ENCODE data around the gene XYLB. TPM values are rescaled to one million over a fixed set of nuclear protein-coding genes. Genes with fewer than 3 reads are reported as not detected.

XYLB gene
- total RNA-seq, 1 experiment from 2014 or later = 6.6 TPM

GRCh38 chr3:38382506-38383080, 36.0 kb downstream of the XYLB start:
- DNase-seq (ENCODE audit: low read depth, low spot score) (no peak), ATAC-seq (no peak)
- Histone ChIP-seq H3K4me3 (ENCODE audit: low read depth in 2 of 2, low read length in 2 of 2) (no peak overlapping the region), H3K27ac (ENCODE audit: low read length) (no peak overlapping the region), H3K36me3 (ENCODE audit: control insufficient read depth, insufficient read depth, low read length) (no peaks in the 10 kb centered on the region), H3K4me1 (ENCODE audit: control insufficient read depth, insufficient read depth, low read length) (no peaks in the 10 kb centered on the region), H3K27me3 (ENCODE audit: control insufficient read depth, insufficient read depth, low read length) (no peaks in the 10 kb centered on the region), H3K9me3 (ENCODE audit: control insufficient read depth, insufficient read depth, low read depth, low read length) (peaks cover 8% of the 10 kb centered on the region)
- BruUV-seq (replicated peaks) = no TSS peak
- TF ChIP-seq POLR2AphosphoS5 (IDR thresholded peaks at IDR 0.05; ENCODE audit: low read depth, low read length) = no peak
- no peak for TF ChIP-seq REST (IDR thresholded peaks at IDR 0.05; ENCODE audit: insufficient read depth in 1 of 2, low read depth in 2 of 2, low read length in 1 of 2)
- ChIA-PET CTCF (no interaction called here), POLR2A (no interaction called here)
- in situ Hi-C loops (cut with HindIII; ENCODE audit: low pct_unique_long_range_greater_than_20kb, low sequenced_read_pairs) (no loop called here), intact Hi-C loops (cut with micrococcal nuclease; ENCODE audit: unreplicated experiment) (no loop called here)

GRCh38 chr3:38383156-38383875, 36.7 kb downstream of the XYLB start:
- ATAC-seq (no peak), DNase-seq (ENCODE audit: low read depth, low spot score) (no peak)
- Histone ChIP-seq H3K9me3 (ENCODE audit: control insufficient read depth, insufficient read depth, low read depth, low read length) (peaks cover 8% of the 10 kb centered on the region), H3K27me3 (ENCODE audit: control insufficient read depth, insufficient read depth, low read length) (no peaks in the 10 kb centered on the region), H3K4me1 (ENCODE audit: control insufficient read depth, insufficient read depth, low read length) (no peaks in the 10 kb centered on the region), H3K27ac (ENCODE audit: low read length) (no peak overlapping the region), H3K36me3 (ENCODE audit: control insufficient read depth, insufficient read depth, low read length) (no peaks in the 10 kb centered on the region), H3K4me3 (ENCODE audit: low read depth in 2 of 2, low read length in 2 of 2) (no peak overlapping the region)
- in situ Hi-C loops (cut with HindIII; ENCODE audit: low pct_unique_long_range_greater_than_20kb, low sequenced_read_pairs) (no loop called here), intact Hi-C loops (cut with micrococcal nuclease; ENCODE audit: unreplicated experiment) (no loop called here)
- BruUV-seq (replicated peaks) = no TSS peak
- ChIA-PET CTCF (interaction anchor here (0.7 kb wide), 1 partner anchor 238 kb away, joined by 4 read pairs; no protein-coding TSS in a partner anchor), POLR2A (no interaction called here)
- TF ChIP-seq CTCF (IDR thresholded peaks at IDR 0.05) (no peak), TCF7L2 (IDR thresholded peaks at IDR 0.05; ENCODE audit: low read depth, low read length) (no peak), REST (IDR thresholded peaks at IDR 0.05; ENCODE audit: insufficient read depth in 1 of 2, low read depth in 2 of 2, low read length in 1 of 2) (no peak), SIN3A (IDR thresholded peaks at IDR 0.05; ENCODE audit: borderline replicate concordance, insufficient read depth, low read depth, low read length) (no peak), POLR2AphosphoS5 (IDR thresholded peaks at IDR 0.05; ENCODE audit: low read depth, low read length) (no peak)

Measured in Panc1 (cell line).